Bronchus fibroblast of lung (primary cell): ENCODE results near the gene ZNF285. TPM values are rescaled to one million over a fixed set of nuclear protein-coding genes. Genes with fewer than 3 reads are reported as not detected.

Experiments used
- total RNA-seq: library from RNA; depleted of rRNA; stranded (reverse); fragments of >200 nt; gene quantifications from 2 replicates; pipeline ENCODE4 v1.2.3, GENCODE V29; 2015

The ZNF285 gene
- 1.5 and 1.8 TPM in 2 replicates for total RNA-seq

GRCh38 chr19:44401139-44402115 is at the start of gene ZNF285:
TSS of gene ZNF285 (minus strand) at chr19:44401608. CDS start at chr19:44397213, 4,395 bp downstream.

GRCh38 chr19:44447916-44448674 is 46.7 kb upstream of the ZNF285 start, which contains the start of gene ZNF229:
TSS of gene ZNF229 (minus strand) at chr19:44448472. CDS start at chr19:44442847, 5,625 bp downstream.

GRCh38 chr19:44356383-44357111 is 44.9 kb downstream of the ZNF285 start, which contains the start of gene ZNF112:
TSS of gene ZNF112 (minus strand) at chr19:44356680. CDS start at chr19:44340539, 16,141 bp downstream.

Other genes with a start within 250 kb of the ZNF285 start
- 8.0 and 10.8 TPM in 2 replicates for gene ZNF226, start 236.5 kb downstream of the ZNF285 start, total RNA-seq
- 6.1 and 7.1 TPM in 2 replicates for gene ZNF227, start 189.1 kb downstream of the ZNF285 start, total RNA-seq
- gene ZNF233, start 141.7 kb downstream of the ZNF285 start, total RNA-seq = 0.17 and 0.30 TPM in 2 replicates
- gene ZNF235, start 96.6 kb downstream of the ZNF285 start, total RNA-seq = 0.45 and 1.3 TPM in 2 replicates
- 1.5 TPM in 2 replicates for gene ZNF112, start 44.9 kb downstream of the ZNF285 start, total RNA-seq
- 2.7 and 3.6 TPM in 2 replicates for gene ZNF229, start 46.9 kb upstream of the ZNF285 start, total RNA-seq
- 6.6 and 7.7 TPM in 2 replicates for gene ZNF180, start 98.9 kb upstream of the ZNF285 start, total RNA-seq
- not detected in 2 replicates for gene CEACAM20, start 128.1 kb upstream of the ZNF285 start, total RNA-seq
- not detected in 2 replicates for gene IGSF23, start 212.0 kb upstream of the ZNF285 start, total RNA-seq
- gene PVR, start 242.3 kb upstream of the ZNF285 start, total RNA-seq = 95.4 and 101 TPM in 2 replicates